HG03045 (cell line): ENCODE measurements around the gene CACNA1H.
"Not testable (repeated sequence)": the region's sequence is repeated elsewhere in the genome, so short reads cannot be mapped to it uniquely, and the experiment has no call there.

ENCODE experiments used
- ATAC-seq: cut with Tn5 transposase; IDR thresholded peaks from one replicate; pipeline ENCODE4 v1.9.1; 2021; ENCODE audit warnings: mild to moderate bottlenecking, moderate library complexity; ENCODE audit not compliant: unreplicated experiment

The CACNA1H gene

GRCh38 chr16:1243363-1243762 is 90.5 kb downstream of the CACNA1H start:
- not testable (repeated sequence) for ATAC-seq

- ATAC-seq: not testable (repeated sequence)
Measured at GRCh38 chr16:1243907-1244850, 91.3 kb downstream of the CACNA1H start.

- no peak for ATAC-seq
Measured at GRCh38 chr16:1244881-1245280, 92.0 kb downstream of the CACNA1H start.

GRCh38 chr16:1245452-1246020 is 92.6 kb downstream of the CACNA1H start:
- ATAC-seq: no peak

GRCh38 chr16:1247903-1248537 is 95.1 kb downstream of the CACNA1H start:
- not testable (repeated sequence) for ATAC-seq

- not testable (repeated sequence) for ATAC-seq
Measured at GRCh38 chr16:1249031-1249755, 96.3 kb downstream of the CACNA1H start.

- ATAC-seq: not testable (repeated sequence)
Measured at GRCh38 chr16:1253701-1254364, 100.9 kb downstream of the CACNA1H start.

GRCh38 chr16:1254821-1255220 is 101.9 kb downstream of the CACNA1H start:
- ATAC-seq: not testable (repeated sequence)

- not testable (repeated sequence) for ATAC-seq
Measured at GRCh38 chr16:1255276-1256122, 102.6 kb downstream of the CACNA1H start, which contains the start of gene TPSD1. Gene TPSD1 (plus strand): TSS chr16:1256069. CDS start chr16:1256281, 212 bp downstream.

- ATAC-seq: not testable (repeated sequence)
Measured at GRCh38 chr16:1256296-1256873, 103.5 kb downstream of the CACNA1H start.

- ATAC-seq: no peak
Measured at GRCh38 chr16:1256874-1257322, 104.0 kb downstream of the CACNA1H start.

- no peak for ATAC-seq
Measured at GRCh38 chr16:1257561-1258224, 104.8 kb downstream of the CACNA1H start.

GRCh38 chr16:1258225-1258600 is 105.3 kb downstream of the CACNA1H start:
- no peak for ATAC-seq

GRCh38 chr16:1258906-1259759 is 106.2 kb downstream of the CACNA1H start:
- ATAC-seq: no peak

- ATAC-seq: no peak
Measured at GRCh38 chr16:1259760-1260068, 106.8 kb downstream of the CACNA1H start.

GRCh38 chr16:1260101-1260680 is 107.3 kb downstream of the CACNA1H start:
- no peak for ATAC-seq

- ATAC-seq: no peak
Measured at GRCh38 chr16:1261131-1261892, 108.4 kb downstream of the CACNA1H start.
